ENCODE results near the gene TACO1.

Gene TACO1

GRCh38 chr17:63600569-63601438, at the start of gene TACO1:
Gene TACO1, plus strand, starts transcription at chr17:63600895. Its CDS starts 189 bp downstream, at chr17:63601084.
- DNase-seq, result peak; percentile 72 to 94 (median 84)
- intact Hi-C loops (cut with DNase I), result no loop called here

- intact Hi-C loops (cut with DNase I), result no loop called here
- DNase-seq, result peak in 1 of 42 donors; percentile 3
Observed at GRCh38 chr17:63552211-63552610, 48.5 kb upstream of the TACO1 start.

- DNase-seq, result no peak
- intact Hi-C loops (cut with DNase I), result no loop called here
Observed at GRCh38 chr17:63555500-63556156, 45.1 kb upstream of the TACO1 start.

GRCh38 chr17:63557416-63557815, 43.3 kb upstream of the TACO1 start:
- intact Hi-C loops (cut with DNase I), result no loop called here
- no peak for DNase-seq

GRCh38 chr17:63558441-63558840, 42.3 kb upstream of the TACO1 start:
- intact Hi-C loops (cut with DNase I), result no loop called here
- no peak for DNase-seq

GRCh38 chr17:63561819-63562218, 38.9 kb upstream of the TACO1 start:
- intact Hi-C loops (cut with DNase I), result no loop called here

GRCh38 chr17:63563339-63563738, 37.4 kb upstream of the TACO1 start:
- DNase-seq, result no peak
- intact Hi-C loops (cut with DNase I), result no loop called here

More at GRCh38 chr17:63561819-63562218, 38.9 kb upstream of the TACO1 start:
- DNase-seq, result no peak

GRCh38 chr17:63564562-63564961, 36.1 kb upstream of the TACO1 start:
- DNase-seq, result no peak
- intact Hi-C loops (cut with DNase I), result no loop called here

GRCh38 chr17:63567229-63567628, 33.5 kb upstream of the TACO1 start:
- no peak for DNase-seq
- intact Hi-C loops (cut with DNase I), result no loop called here

- peak in 1 of 42 donors; percentile 21 for DNase-seq
- intact Hi-C loops (cut with DNase I), result no loop called here
Observed at GRCh38 chr17:63568563-63568962, 32.1 kb upstream of the TACO1 start.

GRCh38 chr17:63571632-63572310, 28.9 kb upstream of the TACO1 start:
- intact Hi-C loops (cut with DNase I), result no loop called here
- no peak for DNase-seq

- intact Hi-C loops (cut with DNase I), result no loop called here
- no peak for DNase-seq
Observed at GRCh38 chr17:63573634-63574033, 27.1 kb upstream of the TACO1 start.

- intact Hi-C loops (cut with DNase I), result no loop called here
- DNase-seq, result no peak
Observed at GRCh38 chr17:63578027-63578768, 22.5 kb upstream of the TACO1 start.

GRCh38 chr17:63578769-63579111, 22.0 kb upstream of the TACO1 start:
- intact Hi-C loops (cut with DNase I), result no loop called here
- DNase-seq, result no peak

- intact Hi-C loops (cut with DNase I), result no loop called here
- DNase-seq, result no peak
Observed at GRCh38 chr17:63579633-63580032, 21.1 kb upstream of the TACO1 start.

- intact Hi-C loops (cut with DNase I), result no loop called here
Observed at GRCh38 chr17:63587770-63588169, 12.9 kb upstream of the TACO1 start.

GRCh38 chr17:63588797-63589196, 11.9 kb upstream of the TACO1 start:
- DNase-seq, result no peak
- intact Hi-C loops (cut with DNase I), result no loop called here

More at GRCh38 chr17:63587770-63588169, 12.9 kb upstream of the TACO1 start:
- no peak for DNase-seq

- intact Hi-C loops (cut with DNase I), result no loop called here
- no peak for DNase-seq
Observed at GRCh38 chr17:63589646-63590045, 11.0 kb upstream of the TACO1 start.

GRCh38 chr17:63592797-63593196, 7.9 kb upstream of the TACO1 start:
- no peak for DNase-seq
- intact Hi-C loops (cut with DNase I), result no loop called here
